GM13977 (cell line): ENCODE measurements around the gene VAV1.

Experiments used
- DNase-seq: peaks from one replicate; pipeline ENCODE4 v3.0.0; 2012; ENCODE audit warnings: low spot score
- CTCF ChIP-seq: IDR thresholded peaks from 2 replicates; pipeline ENCODE4 v1.5.1; 2012; ENCODE audit warnings: mild to moderate bottlenecking, control low read depth; ENCODE audit not compliant: insufficient read depth; ENCODE audit errors: extremely low read depth, missing control alignments
- in situ Hi-C: fragments of 300-500 bp; cut with MboI; formaldehyde crosslinking; loops from one replicate; pipeline ENCODE4 v1.12.0; 2022; ENCODE audit warnings: low sequenced_read_pairs, low pct_unique_long_range_greater_than_20kb, mixed read lengths, inconsistent platforms; ENCODE audit not compliant: unreplicated experiment

The VAV1 gene

GRCh38 chr19:6788896-6789295 lies 16.4 kb downstream of the VAV1 start:
- in situ Hi-C loops, result no loop called here
- DNase-seq, result no peak
- TF ChIP-seq CTCF, result no peak

- no peak for TF ChIP-seq CTCF
- no peak for DNase-seq
- in situ Hi-C loops, result no loop called here
These were observed 18.0 kb downstream of the VAV1 start for GRCh38 chr19:6790194-6791128.

GRCh38 chr19:6791237-6791636 lies 18.7 kb downstream of the VAV1 start:
- no peak for TF ChIP-seq CTCF
- no peak for DNase-seq
- in situ Hi-C loops, result no loop called here

- no peak for DNase-seq
- in situ Hi-C loops, result no loop called here
- TF ChIP-seq CTCF, result no peak
These were observed 20.9 kb downstream of the VAV1 start for GRCh38 chr19:6793411-6793810.

GRCh38 chr19:6793973-6794372 lies 21.5 kb downstream of the VAV1 start:
- in situ Hi-C loops, result no loop called here
- TF ChIP-seq CTCF, result no peak
- DNase-seq, result no peak

- no peak for TF ChIP-seq CTCF
- DNase-seq, result no peak
- in situ Hi-C loops, result no loop called here
These were observed 22.4 kb downstream of the VAV1 start for GRCh38 chr19:6794686-6795431.
